Hepatocyte (in vitro differentiated cells): Measurements from ENCODE around the gene ADAMTS3.

ENCODE experiments used
- EZH2phosphoT487 ChIP-seq: fragments of 200-600 bp; sonication (generic); IDR thresholded peaks from one replicate; pipeline ENCODE4 v1.6.1; 2018; ENCODE audit warnings: antibody characterized with exemption, mild to moderate bottlenecking, low read depth, moderate library complexity; ENCODE audit not compliant: unreplicated experiment, severe bottlenecking
- TF ChIP-seq, protein P1 (sequence below): fragments of 200-600 bp; sonication (generic); IDR thresholded peaks from 2 replicates; pipeline ENCODE4 v1.5.1; 2016; ENCODE audit warnings: antibody characterized with exemption, mild to moderate bottlenecking; ENCODE audit not compliant: poor library complexity

DNA sequence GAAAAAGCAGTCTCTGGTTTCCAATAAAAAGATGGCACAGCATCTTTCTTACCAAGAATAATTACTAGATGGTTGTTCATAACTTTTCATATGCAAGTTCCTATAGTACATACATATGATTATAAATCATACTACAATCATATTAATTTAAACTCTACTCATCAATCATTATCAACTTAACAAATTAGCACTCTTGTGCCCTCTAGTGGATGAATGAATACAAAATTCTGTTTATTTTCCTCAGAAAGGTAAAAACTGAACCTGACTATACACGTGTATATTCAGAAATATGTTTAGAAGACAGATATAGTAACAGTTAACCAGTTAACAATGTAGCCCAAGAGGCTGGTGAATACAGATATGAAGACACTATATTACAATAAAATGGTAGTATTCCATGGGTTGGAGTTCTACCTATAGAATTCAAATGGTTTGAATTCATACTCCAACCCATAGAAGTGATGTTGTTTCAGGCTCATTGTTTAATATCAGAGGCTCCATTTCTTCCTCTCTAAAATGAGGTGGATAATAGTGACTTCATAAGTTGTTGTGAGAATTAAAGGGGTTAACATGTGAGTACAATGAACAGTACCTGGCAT, 100.0 kb downstream of the ADAMTS3 start:
- TF ChIP-seq, protein P1, sequence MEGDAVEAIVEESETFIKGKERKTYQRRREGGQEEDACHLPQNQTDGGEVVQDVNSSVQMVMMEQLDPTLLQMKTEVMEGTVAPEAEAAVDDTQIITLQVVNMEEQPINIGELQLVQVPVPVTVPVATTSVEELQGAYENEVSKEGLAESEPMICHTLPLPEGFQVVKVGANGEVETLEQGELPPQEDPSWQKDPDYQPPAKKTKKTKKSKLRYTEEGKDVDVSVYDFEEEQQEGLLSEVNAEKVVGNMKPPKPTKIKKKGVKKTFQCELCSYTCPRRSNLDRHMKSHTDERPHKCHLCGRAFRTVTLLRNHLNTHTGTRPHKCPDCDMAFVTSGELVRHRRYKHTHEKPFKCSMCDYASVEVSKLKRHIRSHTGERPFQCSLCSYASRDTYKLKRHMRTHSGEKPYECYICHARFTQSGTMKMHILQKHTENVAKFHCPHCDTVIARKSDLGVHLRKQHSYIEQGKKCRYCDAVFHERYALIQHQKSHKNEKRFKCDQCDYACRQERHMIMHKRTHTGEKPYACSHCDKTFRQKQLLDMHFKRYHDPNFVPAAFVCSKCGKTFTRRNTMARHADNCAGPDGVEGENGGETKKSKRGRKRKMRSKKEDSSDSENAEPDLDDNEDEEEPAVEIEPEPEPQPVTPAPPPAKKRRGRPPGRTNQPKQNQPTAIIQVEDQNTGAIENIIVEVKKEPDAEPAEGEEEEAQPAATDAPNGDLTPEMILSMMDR = peak; percentile 76
- no peak for TF ChIP-seq EZH2phosphoT487
